OCI-LY7 (cell line): ENCODE data around the gene ZBTB16. TPM values are rescaled to one million over a fixed set of nuclear protein-coding genes. Genes with fewer than 3 reads are reported as not detected.

Experiments used
- BruUV-seq: library from RNA; stranded (reverse); fragments of 400-500 nt; replicated peaks from 2 replicates; lab custom pipeline; 2021; lab: Mats Ljungman, UMichigan
- CTCF ChIA-PET: fragments of 300-600 bp; sonication (Branson Sonifier 250); formaldehyde crosslinking; loops from one replicate; lab custom pipeline; 2022; ENCODE audit warnings: antibody characterized with exemption; ENCODE audit not compliant: unreplicated experiment; lab: Charles Lee
- POLR2A ChIA-PET: fragments of 300-600 bp; sonication (Branson Sonifier 250); formaldehyde crosslinking; loops from one replicate; lab custom pipeline; 2022; ENCODE audit warnings: antibody characterized with exemption; lab: Charles Lee
- DNase-seq: peaks from one replicate; pipeline ENCODE4 v3.0.0-alpha.2; 2015; ENCODE audit warnings: low spot score
- H2AFZ ChIP-seq: fragments of 200-600 bp; sonication (generic), shearing (Covaris generic); 2 replicates; pipeline ENCODE4 v1.6.1; 2014; ENCODE audit warnings: mild to moderate bottlenecking, antibody characterized with exemption, low read length, moderate library complexity
- H3K27ac ChIP-seq: fragments of 200-600 bp; sonication (generic); 2 replicates; pipeline ENCODE4 v1.5.1; 2014; ENCODE audit warnings: mixed run types, low read depth, mild to moderate bottlenecking, moderate library complexity, low read length, inconsistent platforms; ENCODE audit not compliant: poor library complexity, severe bottlenecking
- H3K36me3 ChIP-seq: fragments of 200-600 bp; sonication (generic); 2 replicates; pipeline ENCODE4 v1.6.1; 2014; ENCODE audit warnings: mild to moderate bottlenecking, antibody characterized with exemption, low read length, moderate library complexity, mixed read lengths; ENCODE audit not compliant: insufficient read depth
- H3K4me1 ChIP-seq: fragments of 200-600 bp; sonication (generic); 2 replicates; pipeline ENCODE4 v1.5.1; 2014; ENCODE audit warnings: mild to moderate bottlenecking, low read length; ENCODE audit not compliant: insufficient read depth, poor library complexity, severe bottlenecking
- H3K4me2 ChIP-seq: fragments of 200-600 bp; sonication (generic); 2 replicates; pipeline ENCODE4 v1.6.1; 2014; ENCODE audit warnings: mild to moderate bottlenecking, low read length
- H3K4me3 ChIP-seq: fragments of 200-600 bp; sonication (generic); 2 replicates; pipeline ENCODE4 v1.5.1; 2014; ENCODE audit warnings: mild to moderate bottlenecking, low read depth, low read length; ENCODE audit not compliant: poor library complexity, severe bottlenecking
- H3K79me2 ChIP-seq: fragments of 200-600 bp; sonication (generic); 2 replicates; pipeline ENCODE4 v1.6.1; 2016; ENCODE audit warnings: low read depth, mild to moderate bottlenecking, low read length, moderate library complexity, mixed read lengths; ENCODE audit not compliant: insufficient read depth
- H3K9me2 ChIP-seq: fragments of 200-600 bp; sonication (generic); 2 replicates; pipeline ENCODE4 v1.6.1; 2016; ENCODE audit warnings: mild to moderate bottlenecking, low read length, mixed read lengths; ENCODE audit not compliant: insufficient read depth
- H3K9me3 ChIP-seq: fragments of 200-600 bp; sonication (generic); 2 replicates; pipeline ENCODE4 v1.6.1; 2014; ENCODE audit warnings: mild to moderate bottlenecking, mixed run types, low read length, mixed read lengths
- H4K20me1 ChIP-seq: fragments of 200-600 bp; sonication (generic); 2 replicates; pipeline ENCODE4 v1.6.1; 2014; ENCODE audit warnings: mild to moderate bottlenecking, antibody characterized with exemption, low read length, moderate library complexity, mixed read lengths; ENCODE audit not compliant: insufficient read depth
- EZH2phosphoT487 ChIP-seq: fragments of 200-600 bp; sonication (generic); IDR thresholded peaks from 2 replicates; pipeline ENCODE4 v1.6.1; 2018; ENCODE audit warnings: low read depth, borderline replicate concordance, mild to moderate bottlenecking, mixed run types, antibody characterized with exemption, low read length, moderate library complexity, mixed read lengths
- intact Hi-C: fragments of 100-400 bp; cut with micrococcal nuclease; formaldehyde crosslinking; loops from one replicate; pipeline ENCODE4 v1.10.0; 2022; ENCODE audit not compliant: unreplicated experiment
- total RNA-seq, 2 experiments: library from RNA; depleted of rRNA in 1 of 2; stranded (reverse); fragments of >200 nt in 1 of 2; shearing (Covaris generic) in 1 of 2; gene quantifications; 2 replicates each; pipeline ENCODE4 v1.2.3, GENCODE V29; 2014 to 2022
- TF ChIP-seq, protein P1 (sequence below): fragments of 200-600 bp; sonication (generic); conservative IDR thresholded peaks from 2 replicates; pipeline ENCODE4 v1.5.1; 2014; ENCODE audit warnings: mild to moderate bottlenecking, antibody characterized with exemption, low read length, moderate library complexity, mixed read lengths

Gene ZBTB16
- total RNA-seq, 2 experiments from 2014 or later = not detected

DNA sequence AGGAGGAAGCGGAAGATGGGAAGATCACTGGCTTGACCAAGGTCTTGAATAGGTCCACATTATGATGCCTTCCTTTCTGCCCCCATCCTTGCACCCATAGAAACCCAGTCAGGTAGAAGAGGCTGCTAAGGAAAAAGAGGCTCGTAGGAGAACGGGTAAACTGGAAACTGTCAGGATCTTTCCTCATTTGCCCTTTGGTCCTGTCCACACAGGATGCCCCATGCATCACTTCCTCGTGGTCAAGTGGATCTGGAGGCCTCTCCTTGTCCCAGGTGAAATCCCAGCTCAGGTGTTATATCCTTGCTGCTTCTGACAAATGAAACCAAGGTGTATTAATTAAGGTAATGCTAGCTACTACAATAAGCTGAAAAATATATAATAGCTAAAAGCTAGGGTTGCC lies 8.0 kb upstream of the ZBTB16 start:
- H3K79me2 ChIP-seq = no peaks in the 10 kb centered on the region
- H3K9me3 ChIP-seq = no peaks in the 10 kb centered on the region
- POLR2A ChIA-PET = interaction anchor here (0.7 kb wide), 1 partner anchor 1030 kb away, joined by 3 read pairs; no protein-coding TSS in a partner anchor
- no peak for DNase-seq
- intact Hi-C loops = no loop called here
- no peaks in the 10 kb centered on the region for H4K20me1 ChIP-seq
- no peaks in the 10 kb centered on the region for H3K4me1 ChIP-seq
- no peak overlapping the region for H3K4me3 ChIP-seq
- BruUV-seq = no TSS peak
- TF ChIP-seq EZH2phosphoT487 = no peak
- TF ChIP-seq, protein P1, sequence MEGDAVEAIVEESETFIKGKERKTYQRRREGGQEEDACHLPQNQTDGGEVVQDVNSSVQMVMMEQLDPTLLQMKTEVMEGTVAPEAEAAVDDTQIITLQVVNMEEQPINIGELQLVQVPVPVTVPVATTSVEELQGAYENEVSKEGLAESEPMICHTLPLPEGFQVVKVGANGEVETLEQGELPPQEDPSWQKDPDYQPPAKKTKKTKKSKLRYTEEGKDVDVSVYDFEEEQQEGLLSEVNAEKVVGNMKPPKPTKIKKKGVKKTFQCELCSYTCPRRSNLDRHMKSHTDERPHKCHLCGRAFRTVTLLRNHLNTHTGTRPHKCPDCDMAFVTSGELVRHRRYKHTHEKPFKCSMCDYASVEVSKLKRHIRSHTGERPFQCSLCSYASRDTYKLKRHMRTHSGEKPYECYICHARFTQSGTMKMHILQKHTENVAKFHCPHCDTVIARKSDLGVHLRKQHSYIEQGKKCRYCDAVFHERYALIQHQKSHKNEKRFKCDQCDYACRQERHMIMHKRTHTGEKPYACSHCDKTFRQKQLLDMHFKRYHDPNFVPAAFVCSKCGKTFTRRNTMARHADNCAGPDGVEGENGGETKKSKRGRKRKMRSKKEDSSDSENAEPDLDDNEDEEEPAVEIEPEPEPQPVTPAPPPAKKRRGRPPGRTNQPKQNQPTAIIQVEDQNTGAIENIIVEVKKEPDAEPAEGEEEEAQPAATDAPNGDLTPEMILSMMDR = no peak
- no peak overlapping the region for H2AFZ ChIP-seq
- H3K36me3 ChIP-seq = no peaks in the 10 kb centered on the region
- H3K27ac ChIP-seq = no peak overlapping the region
- CTCF ChIA-PET = no interaction called here
- H3K4me2 ChIP-seq = no peak overlapping the region
- H3K9me2 ChIP-seq = no peaks in the 10 kb centered on the region

DNA sequence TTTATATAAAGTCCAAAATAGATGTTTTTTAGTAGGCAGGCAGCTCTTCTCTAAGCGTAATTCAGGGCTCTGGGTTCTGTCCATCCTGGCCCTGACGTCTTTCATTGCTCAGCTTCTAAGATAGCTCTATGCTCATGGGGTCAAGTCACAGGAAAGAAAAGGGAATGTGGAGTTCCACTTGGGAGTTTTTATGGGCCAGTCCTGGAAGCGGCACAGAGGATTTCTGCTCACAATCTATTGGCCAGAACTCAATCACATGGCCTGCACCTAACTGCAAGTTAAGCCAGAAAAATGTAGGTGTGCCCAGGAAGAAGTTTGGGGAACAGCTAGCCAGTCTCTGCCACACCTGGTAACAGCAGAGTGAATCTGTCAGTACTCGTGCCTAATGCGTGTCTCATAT lies 7.4 kb upstream of the ZBTB16 start:
- no peaks in the 10 kb centered on the region for H3K36me3 ChIP-seq
- no peak for DNase-seq
- ChIA-PET POLR2A (interaction anchor here (0.7 kb wide), 1 partner anchor 1031 kb away, joined by 3 read pairs; no protein-coding TSS in a partner anchor), CTCF (no interaction called here)
- H3K27ac ChIP-seq = no peak overlapping the region
- H3K4me2 ChIP-seq = no peak overlapping the region
- intact Hi-C loops = no loop called here
- no peaks in the 10 kb centered on the region for H3K9me3 ChIP-seq
- no peaks in the 10 kb centered on the region for H3K4me1 ChIP-seq
- TF ChIP-seq EZH2phosphoT487 = no peak
- TF ChIP-seq, protein P1 = no peak
- no peak overlapping the region for H3K4me3 ChIP-seq
- H3K79me2 ChIP-seq = no peaks in the 10 kb centered on the region
- H2AFZ ChIP-seq = no peak overlapping the region
- no peaks in the 10 kb centered on the region for H3K9me2 ChIP-seq
- no peaks in the 10 kb centered on the region for H4K20me1 ChIP-seq
- no TSS peak for BruUV-seq

DNA sequence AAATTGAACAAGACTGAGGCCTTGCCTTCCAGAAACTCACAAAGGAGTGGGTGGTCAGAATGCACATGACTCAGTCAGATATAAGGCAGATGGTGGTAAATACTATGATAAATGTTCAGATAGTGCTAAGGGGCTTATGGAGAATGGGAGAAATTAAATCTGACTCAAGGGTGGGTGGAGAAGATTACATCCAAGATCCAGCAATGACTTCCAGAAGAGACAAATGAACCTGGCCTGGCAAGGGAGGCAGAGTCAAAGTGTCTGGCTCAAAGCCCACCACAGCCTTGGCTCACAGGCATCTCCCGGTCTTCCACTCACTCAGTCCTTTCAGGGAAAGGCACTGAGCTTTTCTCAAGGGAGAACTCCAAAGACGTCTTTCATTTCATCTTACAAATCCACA lies 6.1 kb upstream of the ZBTB16 start:
- intact Hi-C loops = no loop called here
- no peak overlapping the region for H2AFZ ChIP-seq
- no peaks in the 10 kb centered on the region for H3K4me1 ChIP-seq
- H3K36me3 ChIP-seq = no peaks in the 10 kb centered on the region
- H3K4me2 ChIP-seq = no peak overlapping the region
- H3K9me2 ChIP-seq = no peaks in the 10 kb centered on the region
- CTCF ChIA-PET = no interaction called here
- POLR2A ChIA-PET = no interaction called here
- no peaks in the 10 kb centered on the region for H4K20me1 ChIP-seq
- no peaks in the 10 kb centered on the region for H3K79me2 ChIP-seq
- no TSS peak for BruUV-seq
- no peaks in the 10 kb centered on the region for H3K9me3 ChIP-seq
- TF ChIP-seq, protein P1 = no peak
- TF ChIP-seq EZH2phosphoT487 = no peak
- DNase-seq = no peak
- H3K27ac ChIP-seq = no peak overlapping the region
- H3K4me3 ChIP-seq = no peak overlapping the region
